CD4-positive, alpha-beta T cell treated with Interferon gamma for 1 hour (primary cell): ENCODE measurements around the gene SPAG16.
"Not testable (repeated sequence)": the region's sequence is repeated elsewhere in the genome, so short reads cannot be mapped to it uniquely, and the experiment has no call there.

Experiments
- DNase-seq: peaks from one replicate; pipeline ENCODE4 v3.0.0-alpha.2; 2020

SPAG16 gene

GRCh38 chr2:213862407-213863076 lies 578.3 kb downstream of the SPAG16 start:
- DNase-seq: no peak

GRCh38 chr2:213863541-213863940 lies 579.3 kb downstream of the SPAG16 start:
- DNase-seq: no peak

- DNase-seq: no peak
Observed at GRCh38 chr2:213868526-213868925, 584.3 kb downstream of the SPAG16 start.

- DNase-seq: no peak
Observed at GRCh38 chr2:213885485-213885884, 601.2 kb downstream of the SPAG16 start.

DNA sequence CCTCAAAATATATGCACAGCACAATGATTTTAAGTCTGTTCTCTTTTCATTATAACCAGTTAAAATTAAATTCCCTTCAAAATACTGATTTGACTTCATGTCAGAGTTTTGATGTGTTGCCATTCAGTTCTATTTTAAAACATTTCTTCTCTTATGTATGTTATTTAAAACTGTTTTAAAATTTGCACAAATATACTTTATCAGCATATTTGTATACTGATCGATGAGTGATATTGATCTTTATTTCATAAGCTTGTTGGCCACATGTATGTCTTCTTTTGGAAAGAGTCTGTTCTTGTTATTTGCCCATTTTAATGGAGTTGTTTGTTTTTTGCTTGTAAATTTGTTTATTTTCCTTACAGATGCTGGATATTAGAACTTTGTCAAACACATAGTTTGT lies 630.2 kb downstream of the SPAG16 start:
- no peak for DNase-seq

DNA sequence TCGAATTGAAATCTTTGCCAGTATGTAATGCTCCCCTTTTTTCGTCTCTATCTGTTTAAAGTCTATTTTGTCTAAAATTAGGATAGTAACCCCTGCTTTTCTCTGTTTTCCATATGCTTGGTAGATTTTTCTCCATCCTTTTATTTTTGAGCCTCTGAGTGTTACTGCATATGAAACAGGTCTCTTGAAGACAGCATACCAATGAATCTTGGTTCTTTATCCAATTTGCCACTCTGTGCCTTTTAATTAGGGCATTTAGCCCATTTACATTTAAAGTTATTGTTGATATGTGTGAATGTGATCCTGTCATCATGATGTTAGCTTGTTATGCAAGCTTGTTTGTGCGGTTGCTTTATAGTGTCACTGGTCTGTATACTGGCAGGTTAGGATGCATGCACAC lies 635.8 kb downstream of the SPAG16 start:
- DNase-seq: no peak

DNA sequence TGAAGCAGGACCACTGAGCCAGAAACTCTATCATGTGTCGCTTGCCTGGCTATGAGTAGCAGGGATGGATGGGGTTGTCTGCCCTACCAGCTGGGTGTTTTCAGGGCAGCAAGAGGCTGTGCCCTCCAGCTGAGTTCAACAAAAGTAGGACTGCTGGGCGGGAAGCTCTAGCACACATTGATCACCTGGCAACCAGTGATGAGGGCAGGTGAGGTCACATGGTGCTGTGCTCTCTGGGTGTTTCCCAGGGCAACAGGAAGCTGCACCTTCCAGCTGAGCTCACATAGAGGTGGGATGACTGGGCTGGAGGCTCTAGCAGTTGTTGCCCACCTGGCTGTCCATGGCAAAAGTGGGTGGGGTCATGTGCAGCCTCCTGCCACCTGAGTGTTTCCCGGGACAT lies 639.3 kb downstream of the SPAG16 start:
- no peak for DNase-seq

DNA sequence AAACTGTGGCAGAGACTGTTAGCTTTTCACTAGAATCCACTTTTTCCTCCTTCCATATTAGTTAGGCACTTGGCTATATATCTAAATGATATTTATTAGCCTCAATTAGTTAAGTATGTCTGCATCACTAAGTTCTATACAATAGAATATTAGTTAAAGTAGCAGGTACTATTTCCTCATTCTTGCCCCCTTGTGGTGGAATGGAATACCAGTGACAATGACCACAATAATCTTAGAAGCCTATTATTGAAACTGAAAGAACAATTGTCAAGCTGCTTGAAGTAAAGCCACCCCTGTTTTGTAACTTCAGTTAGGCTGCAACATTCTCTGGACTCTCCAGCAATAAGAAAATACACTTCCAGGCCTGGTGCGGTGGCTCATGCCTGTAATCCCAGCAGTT lies 650.3 kb downstream of the SPAG16 start:
- DNase-seq: no peak

DNA sequence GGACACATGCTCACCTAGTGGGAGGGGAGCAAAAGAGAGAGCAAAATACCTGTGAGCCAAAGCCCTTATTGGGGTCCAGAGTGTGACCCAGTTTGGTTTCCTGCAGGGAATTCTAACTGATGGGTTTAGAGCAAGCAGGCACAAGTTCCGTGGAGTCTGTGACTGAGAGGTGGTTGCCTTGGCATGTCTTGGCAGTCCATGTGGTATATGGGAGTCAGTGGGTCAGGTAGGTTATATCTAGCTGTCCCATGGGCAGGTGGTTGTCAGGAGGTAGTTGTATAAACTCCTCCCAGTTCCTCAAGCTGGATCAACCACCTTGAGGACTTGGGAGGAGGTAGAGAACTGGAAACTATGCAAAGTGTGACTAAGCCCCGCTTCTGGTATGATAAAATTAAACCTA lies 673.8 kb downstream of the SPAG16 start:
- DNase-seq: no peak

- no peak for DNase-seq
Observed at GRCh38 chr2:213959589-213959988, 675.3 kb downstream of the SPAG16 start.

- no peak for DNase-seq
Observed at GRCh38 chr2:213971536-213971935, 687.3 kb downstream of the SPAG16 start.

- no peak for DNase-seq
Observed at GRCh38 chr2:213980883-213981282, 696.6 kb downstream of the SPAG16 start.

GRCh38 chr2:213989207-213989606 lies 704.9 kb downstream of the SPAG16 start:
- no peak for DNase-seq

GRCh38 chr2:213991453-213992108 lies 707.3 kb downstream of the SPAG16 start:
- DNase-seq: no peak

GRCh38 chr2:213995400-213996105 lies 711.3 kb downstream of the SPAG16 start:
- no peak for DNase-seq

DNA sequence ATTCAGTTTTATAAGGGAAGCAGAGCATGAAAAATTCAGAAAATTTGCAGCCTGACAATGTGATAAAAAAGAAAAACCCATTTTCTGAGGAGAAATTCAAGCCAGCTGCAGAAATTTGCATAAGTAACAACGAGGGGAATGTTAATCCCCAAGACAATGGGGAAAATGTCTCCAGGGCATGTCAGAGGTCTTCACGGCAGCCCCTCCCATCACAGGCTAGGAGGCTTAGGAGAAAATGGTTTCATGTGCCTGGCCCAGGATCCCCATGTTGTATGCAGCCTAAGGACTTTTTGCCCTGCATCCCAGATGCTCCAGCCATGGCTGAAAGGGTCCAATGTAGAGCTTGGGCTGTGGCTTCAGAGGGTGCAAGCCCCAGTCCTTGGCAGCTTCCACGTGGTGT lies 714.7 kb downstream of the SPAG16 start:
- DNase-seq: not testable (repeated sequence)

DNA sequence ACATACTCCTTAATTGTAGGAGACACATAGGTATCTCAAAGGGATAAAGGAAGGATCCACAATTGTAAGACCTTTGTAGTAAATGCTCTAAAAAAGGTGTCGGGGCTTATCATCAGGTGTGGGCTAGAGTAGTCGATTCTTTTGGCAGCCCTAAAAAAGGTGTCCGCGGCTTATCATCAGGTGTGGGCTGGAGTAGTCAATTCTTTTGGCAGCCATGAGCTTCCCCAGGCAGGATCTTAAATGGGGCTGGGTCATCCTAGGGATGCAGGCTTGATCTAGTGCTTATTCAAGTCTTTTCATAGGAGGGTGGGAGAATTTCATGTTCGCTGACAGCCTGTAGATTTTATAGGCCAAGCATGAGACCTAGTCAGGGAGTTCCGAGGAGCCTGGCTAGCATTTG lies 720.2 kb downstream of the SPAG16 start:
- DNase-seq: no peak

GRCh38 chr2:214005337-214005736 lies 721.1 kb downstream of the SPAG16 start:
- no peak for DNase-seq

DNA sequence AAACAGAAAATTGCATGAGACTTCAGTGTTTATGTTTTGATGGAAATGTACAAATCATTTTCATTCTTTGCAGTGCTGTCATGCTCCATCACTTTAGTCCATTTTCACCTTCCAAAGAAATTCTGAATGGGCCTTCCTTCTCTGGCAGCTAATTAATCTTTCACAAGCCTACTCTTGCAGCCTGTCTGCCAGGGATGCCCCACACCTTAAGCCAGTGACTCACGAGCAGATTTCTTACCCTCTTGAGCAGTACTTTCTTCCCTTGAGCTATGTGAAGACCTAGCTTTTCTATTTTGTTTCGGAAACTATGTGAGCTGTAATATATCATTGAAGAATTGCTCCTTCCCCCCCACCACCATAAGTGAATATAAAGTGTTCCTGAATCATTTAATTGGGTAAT lies 722.3 kb downstream of the SPAG16 start:
- DNase-seq: no peak

DNA sequence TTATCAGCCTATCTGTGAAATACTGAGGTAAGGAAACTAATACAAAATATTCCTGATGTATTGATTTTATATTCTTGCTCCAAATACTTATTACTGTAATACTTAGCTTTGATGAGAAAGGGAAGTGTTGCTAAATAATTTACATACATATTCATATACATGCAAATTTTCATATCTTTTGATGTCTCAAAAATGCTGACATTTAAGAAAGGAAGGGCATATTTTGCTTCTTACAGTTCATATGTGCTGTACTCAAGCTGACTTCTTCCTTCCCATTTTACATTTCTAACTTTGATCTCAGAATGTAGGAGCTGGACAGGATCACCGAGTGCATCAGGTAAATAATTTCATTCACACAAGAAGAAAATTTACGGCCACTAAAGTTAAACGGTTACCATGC lies 727.4 kb downstream of the SPAG16 start:
- DNase-seq: no peak

GRCh38 chr2:214014551-214015220 lies 730.4 kb downstream of the SPAG16 start:
- no peak for DNase-seq

GRCh38 chr2:214019229-214019972 lies 735.1 kb downstream of the SPAG16 start:
- DNase-seq: no peak

DNA sequence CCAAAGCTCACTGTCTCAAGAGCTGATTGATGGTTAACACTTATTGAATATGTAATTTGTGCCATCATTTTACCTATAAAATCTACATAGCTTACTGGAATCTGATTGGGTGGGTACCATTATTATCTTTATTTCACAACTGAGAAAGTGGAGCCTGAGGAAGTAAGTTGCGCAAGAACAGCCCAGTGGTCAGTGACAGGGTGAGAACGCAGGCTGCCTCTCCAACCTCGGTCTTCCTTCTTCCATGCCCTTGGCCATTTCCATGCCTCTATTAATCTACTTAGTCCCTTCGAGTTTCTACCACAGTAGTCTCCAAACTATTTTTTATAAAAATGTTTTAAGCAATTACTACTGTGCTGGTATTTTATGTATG lies 735.7 kb downstream of the SPAG16 start:
- DNase-seq: no peak
